Putamen (tissue), 1 donor: Measurements from ENCODE around the gene BTBD3.
A peak's percentile ranks its signal among the peaks of the same experiment; 100 is the strongest.

Experiments used
- DNase-seq: peaks from one replicate; pipeline ENCODE4 v3.0.0-alpha.2; 2016; ENCODE audit warnings: low spot score

BTBD3 gene

DNA sequence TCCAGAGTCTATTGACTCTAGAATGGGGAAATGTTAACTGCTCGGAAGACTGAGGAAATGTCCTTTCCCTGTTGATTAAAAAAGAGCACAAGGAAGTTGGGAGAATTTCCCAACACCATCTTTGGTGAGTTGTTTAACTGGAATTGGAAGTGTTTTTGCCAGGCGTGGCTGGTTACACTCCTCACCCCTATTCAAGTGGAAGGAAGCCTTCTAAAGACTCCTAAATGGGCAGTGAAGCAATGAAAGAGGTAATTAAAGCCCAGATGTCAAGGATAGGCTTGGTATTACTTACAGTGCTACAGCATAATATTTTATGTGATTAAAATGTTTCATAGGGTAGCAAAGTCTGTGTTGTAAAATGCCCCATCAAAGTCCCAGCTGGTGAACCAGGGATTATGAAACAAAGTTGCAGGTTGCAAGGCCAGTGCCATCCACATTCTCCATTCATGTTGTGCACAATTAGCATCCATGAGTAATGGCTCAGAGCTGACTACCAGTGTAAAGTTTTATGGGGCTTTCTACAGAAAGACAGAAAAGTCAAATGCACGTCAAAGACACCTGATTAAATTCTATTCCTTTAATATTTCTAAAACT is 52.6 kb downstream of the BTBD3 start:
- no peak for DNase-seq

DNA sequence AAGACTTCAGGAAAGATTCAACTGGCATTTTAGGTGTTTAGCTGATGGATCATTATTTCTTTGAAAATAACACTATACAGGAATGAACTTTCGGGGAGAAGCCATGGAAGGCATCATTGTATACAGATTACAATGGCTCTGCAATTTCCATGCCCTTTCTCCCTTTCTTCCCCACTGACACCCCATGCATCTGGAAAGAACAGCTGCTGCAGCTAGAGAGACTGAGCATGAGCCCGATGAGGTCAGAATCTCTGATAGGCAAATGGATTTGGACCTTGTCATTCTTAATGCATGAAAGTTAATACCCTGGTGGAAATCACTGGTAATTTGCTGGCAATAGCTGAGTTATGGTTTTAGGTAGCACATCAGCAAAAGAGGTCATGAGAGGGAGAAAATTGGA is 54.8 kb downstream of the BTBD3 start:
- peak; percentile 76 for DNase-seq
